Astrocyte (in vitro differentiated cells and primary cell): Measurements from ENCODE around the gene SUCNR1.
"Not testable (repeated sequence)": the region's sequence is repeated elsewhere in the genome, so short reads cannot be mapped to it uniquely, and the experiment has no call there.

Experiments used
- CTCF ChIP-seq: IDR thresholded peaks from 2 replicates; pipeline ENCODE4 v1.5.1; 2011; ENCODE audit warnings: low read depth, mild to moderate bottlenecking, inconsistent platforms, low read length, moderate library complexity; ENCODE audit not compliant: insufficient read depth
- EZH2 ChIP-seq: IDR thresholded peaks from 2 replicates; pipeline ENCODE4 v1.6.1; 2012; ENCODE audit warnings: mild to moderate bottlenecking, low read length, inconsistent platforms; ENCODE audit not compliant: insufficient read depth

GRCh38 chr3:151887450-151888211, 14.2 kb downstream of the SUCNR1 start:
- not testable (repeated sequence) for TF ChIP-seq EZH2, CTCF
